Measurements from ENCODE around the gene STN1. TPM values are rescaled to one million over a fixed set of nuclear protein-coding genes. Genes with fewer than 3 reads are reported as not detected.

The STN1 gene
- total and polyA plus RNA-seq, 2 of the 8 experiments (the other 6 are each of a cell fraction or from before 2014, with no cell fraction given) = 10.1 to 12.4 TPM

DNA sequence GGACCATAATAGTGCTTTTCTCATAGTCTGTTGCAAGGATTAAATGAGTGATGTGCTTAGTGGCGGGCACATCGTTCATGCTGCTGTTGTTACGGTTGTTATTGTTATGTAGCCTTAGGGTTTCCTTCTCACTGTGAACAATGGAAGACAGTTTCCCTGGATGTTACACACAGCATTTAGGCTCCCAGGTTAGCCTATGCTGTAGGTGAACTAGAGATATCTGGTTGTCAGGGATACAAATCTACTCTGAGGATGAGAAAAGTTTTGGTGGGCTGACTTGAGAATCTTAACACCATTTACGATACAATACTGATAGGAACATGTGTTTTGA is 77.3 kb downstream of the STN1 start (continued):
- TF ChIP-seq CBX8 (IDR thresholded peaks at IDR 0.05; ENCODE audit: borderline replicate concordance, low read depth, low read length) (no peak), SAP30 (IDR thresholded peaks at IDR 0.05; ENCODE audit: insufficient read depth, insufficient replicate concordance, low read length) (no peak), ZNF274 (IDR thresholded peaks at IDR 0.05; ENCODE audit: borderline replicate concordance, extremely low read depth, low read length) (no peak), CTBP2 (IDR thresholded peaks at IDR 0.05; ENCODE audit: borderline replicate concordance, insufficient read depth, insufficient read length, low read length) (no peak)

All from H1 (cell line).